GM18502 (cell line): ENCODE data around the gene BORCS5.
"Not testable (repeated sequence)": the region's sequence is repeated elsewhere in the genome, so short reads cannot be mapped to it uniquely, and the experiment has no call there.

Experiments
- ATAC-seq: cut with Tn5 transposase; IDR thresholded peaks from one replicate; pipeline ENCODE4 v1.9.1; 2021; ENCODE audit warnings: mild to moderate bottlenecking; ENCODE audit not compliant: unreplicated experiment, poor library complexity

Gene BORCS5

GRCh38 chr12:12477532-12477890 lies 120.6 kb downstream of the BORCS5 start:
- no peak for ATAC-seq

- ATAC-seq: no peak
These were observed 123.2 kb downstream of the BORCS5 start for GRCh38 chr12:12480074-12480473.

DNA sequence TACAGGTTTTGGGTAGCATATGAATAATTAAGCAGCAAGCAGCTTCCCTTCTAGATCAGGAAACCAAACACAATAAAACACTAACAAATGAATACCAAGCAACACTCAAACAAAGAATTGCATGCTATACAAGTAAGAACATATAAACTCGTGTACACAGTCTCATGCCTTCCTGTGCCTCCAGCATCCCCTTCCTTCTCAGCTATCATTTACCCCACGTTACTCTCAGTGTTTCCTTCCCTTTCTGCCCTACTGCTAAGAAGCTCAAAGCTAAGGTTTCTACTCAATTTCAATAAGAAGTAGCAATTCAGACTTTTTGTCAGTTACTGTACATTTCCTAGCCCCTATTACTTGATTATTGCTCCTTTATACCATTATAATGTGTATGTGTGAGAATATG lies 124.8 kb downstream of the BORCS5 start:
- ATAC-seq: no peak

GRCh38 chr12:12482150-12482761 lies 125.4 kb downstream of the BORCS5 start:
- no peak for ATAC-seq

DNA sequence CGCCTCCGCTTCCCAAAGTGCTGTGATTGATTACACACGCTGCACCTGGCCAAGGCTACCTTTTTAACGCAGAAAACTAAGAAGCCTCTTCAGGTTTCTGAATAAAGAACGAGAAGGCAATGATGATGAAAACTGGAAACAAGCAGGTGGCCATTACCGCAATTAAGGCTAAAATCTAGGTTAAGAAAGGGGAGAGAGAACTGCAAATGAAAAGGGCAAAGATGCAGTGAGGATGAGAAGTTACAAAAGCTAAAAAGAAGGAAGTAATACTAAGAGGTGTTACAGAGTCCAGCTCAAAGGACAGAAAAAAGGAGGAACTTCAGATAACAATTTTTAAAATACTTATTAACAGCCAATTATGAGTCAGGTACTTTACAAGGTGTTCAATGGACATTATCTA lies 126.1 kb downstream of the BORCS5 start:
- no peak for ATAC-seq

DNA sequence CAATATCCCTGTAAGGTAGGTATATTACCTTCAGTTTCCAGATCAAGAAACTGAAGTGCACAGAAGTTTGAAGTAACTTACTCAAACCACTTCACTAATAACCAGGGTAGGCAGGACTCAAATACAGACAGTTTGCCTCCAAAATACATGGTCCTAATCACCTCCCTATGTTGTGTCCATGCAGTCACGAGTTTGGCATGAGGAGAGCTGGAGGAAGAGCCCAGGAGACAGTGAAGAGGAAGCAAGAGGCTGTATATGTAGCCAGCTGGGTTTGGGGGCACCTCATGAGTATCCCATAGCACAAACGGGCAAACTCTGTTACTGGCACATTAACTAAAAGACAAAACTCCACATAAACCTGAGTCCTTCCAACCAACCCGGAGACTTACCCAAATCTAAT lies 126.6 kb downstream of the BORCS5 start:
- ATAC-seq: no peak

DNA sequence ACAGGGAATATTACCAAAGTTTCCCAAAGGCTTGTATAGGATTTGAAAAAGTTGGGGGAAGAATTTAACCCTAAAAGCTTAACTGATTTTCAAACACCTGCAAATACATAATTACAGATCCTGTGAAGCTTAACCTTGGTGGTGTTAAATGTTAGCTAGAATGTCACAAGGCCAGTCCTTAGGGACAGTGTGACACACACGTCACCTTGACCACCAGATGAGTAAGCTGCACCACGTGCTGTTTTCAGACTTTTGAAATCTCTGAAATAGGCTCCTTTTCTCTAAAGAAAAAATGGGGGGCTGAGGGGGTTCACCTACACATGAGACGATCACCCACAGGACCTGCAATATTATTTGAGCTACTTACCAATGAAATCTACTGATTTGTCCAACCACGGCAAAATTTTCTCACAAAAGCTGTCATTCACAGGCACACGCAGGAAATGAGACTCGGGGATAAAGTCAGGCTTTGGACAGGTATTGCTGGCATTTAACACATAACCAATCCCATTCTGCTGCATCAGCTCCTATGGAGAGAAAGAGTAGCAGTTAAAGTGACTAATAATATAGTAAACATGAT lies 129.9 kb downstream of the BORCS5 start:
- no peak for ATAC-seq

GRCh38 chr12:12487490-12487889 lies 130.6 kb downstream of the BORCS5 start:
- ATAC-seq: no peak

DNA sequence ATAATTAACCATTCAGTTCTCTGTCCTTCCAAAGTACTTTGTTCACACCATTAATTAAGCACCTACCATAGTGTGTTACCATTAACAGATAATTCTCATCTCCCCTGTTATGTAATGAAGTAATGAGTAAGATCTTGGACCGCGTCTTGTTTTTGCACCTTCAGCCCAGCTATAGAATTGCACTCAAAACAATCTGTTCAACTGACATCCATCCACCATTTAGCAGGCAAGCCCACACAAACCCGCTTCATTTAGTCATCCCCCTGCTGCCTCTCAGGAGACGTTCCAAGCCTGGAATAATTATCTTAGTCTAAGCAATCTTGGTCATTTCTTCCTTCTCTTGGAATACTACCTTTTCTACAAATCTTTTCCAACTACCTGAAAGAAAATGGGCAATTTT lies 131.4 kb downstream of the BORCS5 start:
- no peak for ATAC-seq

- ATAC-seq: no peak
These were observed 132.1 kb downstream of the BORCS5 start for GRCh38 chr12:12488823-12489550.

GRCh38 chr12:12491606-12492005 lies 134.7 kb downstream of the BORCS5 start:
- ATAC-seq: no peak

DNA sequence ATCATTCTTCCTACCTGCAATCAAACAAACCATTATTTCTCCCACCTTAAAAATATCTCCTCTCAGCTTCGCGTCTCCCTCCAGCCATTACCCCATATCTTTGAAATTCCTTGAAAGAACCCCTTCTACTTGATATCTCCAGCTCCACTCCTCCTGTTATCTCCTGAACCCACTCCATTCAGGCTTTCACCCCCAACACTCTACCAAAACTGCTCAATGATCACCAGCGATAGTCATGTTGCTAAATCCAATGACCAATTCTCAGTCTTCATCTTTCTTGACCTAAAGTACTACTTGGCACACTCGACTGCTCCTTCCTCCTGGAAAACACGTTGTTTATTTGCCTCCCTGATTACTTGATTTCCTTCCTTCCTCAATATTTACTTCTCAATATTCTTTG lies 135.7 kb downstream of the BORCS5 start:
- no peak for ATAC-seq

DNA sequence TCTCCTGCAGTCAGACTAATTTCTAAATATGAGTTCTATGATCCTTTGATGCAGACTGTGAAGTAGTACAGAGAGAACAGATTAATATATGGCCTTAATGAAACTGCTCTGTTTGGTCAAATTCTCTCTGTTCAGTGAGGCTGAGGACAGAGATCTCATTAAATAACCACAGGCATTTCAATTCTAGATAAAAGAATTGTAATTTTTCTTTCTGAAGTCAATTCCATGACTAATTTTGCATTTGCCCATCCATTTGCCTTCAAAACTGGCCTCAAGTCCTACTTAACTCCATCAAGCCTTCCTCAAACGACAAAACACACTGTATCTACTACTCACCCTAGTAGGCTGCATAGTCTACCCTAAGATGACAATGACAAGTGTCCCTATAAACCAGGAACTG lies 138.7 kb downstream of the BORCS5 start:
- ATAC-seq: no peak

DNA sequence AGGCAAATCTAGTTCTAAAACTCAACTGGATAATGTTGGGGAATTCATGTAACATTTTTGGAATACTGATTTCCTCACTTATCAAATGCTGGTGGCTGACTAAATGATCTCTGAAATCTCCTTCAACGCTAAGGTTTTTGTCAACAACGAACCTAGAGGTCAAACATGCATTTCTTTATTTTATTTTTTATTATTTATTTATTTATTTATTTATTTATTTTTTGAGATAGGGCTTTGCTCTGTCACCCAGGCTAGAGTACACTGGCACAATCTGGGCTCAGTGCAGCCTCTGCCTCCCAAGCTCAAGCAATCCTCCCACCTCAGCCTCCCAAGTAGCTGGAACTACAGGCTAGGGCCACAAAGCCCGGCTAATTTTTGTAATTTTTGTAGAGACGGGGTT lies 141.3 kb downstream of the BORCS5 start:
- ATAC-seq: no peak

DNA sequence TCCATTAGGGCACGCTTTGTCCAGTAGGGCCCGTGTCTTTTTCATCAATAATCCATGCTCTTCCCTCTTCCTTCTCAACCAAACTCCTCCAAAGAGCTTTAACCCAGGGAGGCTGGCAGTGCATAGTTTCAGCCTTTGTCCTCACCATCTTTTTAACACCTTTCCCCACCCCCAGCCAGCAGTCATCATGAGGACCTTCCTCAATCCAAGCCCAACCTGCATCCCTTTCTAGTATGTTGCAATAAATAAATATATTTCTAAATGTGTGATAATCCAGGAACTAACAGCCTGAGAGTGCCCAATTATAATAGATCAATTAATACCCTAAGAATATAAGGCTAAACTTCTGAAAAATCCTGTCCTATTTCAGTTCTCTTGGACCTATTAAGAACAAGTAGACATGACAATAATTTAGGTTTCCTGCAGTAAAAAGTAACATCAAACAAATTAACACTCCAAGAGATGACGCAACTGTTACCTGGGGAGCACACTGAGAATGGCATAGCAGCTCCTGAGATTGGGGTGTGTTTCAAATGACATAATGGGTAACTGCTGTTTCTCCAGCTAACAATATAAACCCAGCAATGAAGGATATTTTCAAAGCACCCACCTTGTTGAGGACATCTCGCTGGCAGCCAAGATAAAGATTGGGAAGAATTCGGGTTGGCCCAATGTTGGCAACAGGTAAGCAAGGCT lies 143.2 kb downstream of the BORCS5 start:
- no peak for ATAC-seq

DNA sequence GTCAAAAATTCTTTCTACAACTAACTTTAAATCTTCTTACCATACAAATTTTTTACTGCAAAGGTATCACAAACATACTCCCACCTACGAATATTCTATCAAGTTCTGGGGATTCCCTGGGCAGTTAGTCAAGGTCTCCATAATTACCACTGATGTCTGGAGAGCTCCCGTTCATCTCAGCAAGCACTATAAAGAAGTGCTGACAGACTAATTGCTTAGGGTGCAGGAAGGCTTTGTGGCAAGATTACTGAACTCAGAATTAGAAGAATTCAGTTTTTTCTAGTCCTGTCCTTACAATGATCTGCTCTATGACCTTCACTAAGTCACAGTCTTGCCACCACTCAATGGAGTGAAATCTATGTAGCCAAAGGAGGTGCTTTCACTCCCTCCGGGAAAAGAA lies 144.2 kb downstream of the BORCS5 start:
- no peak for ATAC-seq

GRCh38 chr12:12502130-12502814 lies 145.4 kb downstream of the BORCS5 start:
- ATAC-seq: not testable (repeated sequence)

DNA sequence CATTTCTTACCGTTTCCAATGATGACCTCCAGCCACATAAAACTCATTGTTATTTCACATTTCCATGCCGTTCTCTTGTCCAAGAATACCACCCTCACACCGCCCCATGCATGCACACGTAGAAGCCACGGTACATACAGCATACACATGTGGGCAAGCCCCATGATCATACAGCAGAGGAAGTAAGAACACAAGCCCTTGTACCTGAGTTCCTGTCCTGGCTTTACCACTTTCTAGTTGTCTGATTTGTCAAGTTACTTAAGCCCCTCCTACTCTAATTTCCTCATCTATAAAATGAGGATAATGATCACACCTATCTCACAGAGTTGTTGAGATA lies 145.9 kb downstream of the BORCS5 start:
- no peak for ATAC-seq

DNA sequence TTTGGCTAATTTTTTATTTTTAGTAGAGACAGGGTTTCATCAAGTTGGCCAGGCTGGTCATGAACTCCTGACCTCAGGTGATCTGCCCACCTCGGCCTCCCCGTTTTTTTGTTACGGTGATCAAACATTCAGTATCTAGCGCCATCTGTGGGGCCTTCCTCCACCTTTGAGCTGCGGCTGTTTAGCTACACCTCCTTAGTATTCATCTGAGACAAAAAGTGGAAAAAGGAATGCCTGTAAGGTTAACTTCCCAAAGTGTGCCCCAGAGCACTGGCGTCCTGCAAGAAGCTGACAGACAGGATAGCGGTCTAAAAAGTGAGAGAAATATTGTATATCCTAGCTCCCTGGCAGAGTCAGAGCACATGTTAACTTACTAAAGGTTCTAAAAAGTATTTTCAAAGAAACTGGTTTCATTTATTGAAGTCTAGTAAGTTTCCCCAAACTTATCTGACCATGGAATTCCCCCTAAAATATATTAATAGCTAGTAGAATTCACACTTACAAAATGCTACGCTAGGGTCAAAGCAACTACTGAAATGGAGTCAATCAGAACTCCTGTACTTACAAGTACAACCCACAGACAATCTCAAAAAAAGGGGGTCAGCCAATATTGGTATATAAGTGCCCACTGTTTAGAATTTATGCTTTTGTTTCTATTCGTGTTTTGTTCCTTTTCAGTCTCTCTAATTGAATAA lies 146.7 kb downstream of the BORCS5 start:
- ATAC-seq: no peak
